ENCODE data around the gene CDS1.

CDS1 gene

GRCh38 chr4:84673475-84674240, 90.7 kb downstream of the CDS1 start:
- Histone ChIP-seq H3K79me2 (no peaks in the 10 kb centered on the region), H3K9ac (no peak overlapping the region), H2AFZ (no peak overlapping the region), H3K9me3 (ENCODE audit: control insufficient read depth, low read length) (no peaks in the 10 kb centered on the region), H3K4me3 (ENCODE audit: low read depth, low read length) (no peak overlapping the region), H3K4me1 (peaks cover 4% of the 10 kb centered on the region), H3K4me2 (ENCODE audit: low read length) (no peak overlapping the region), H3K36me3 (ENCODE audit: control insufficient read depth, insufficient read depth, low read length) (no peaks in the 10 kb centered on the region), H3K27ac (no peak overlapping the region), H3K27me3 (ENCODE audit: control insufficient read depth, insufficient read depth, low read length) (no peaks in the 10 kb centered on the region)
- TF ChIP-seq, protein P1, sequence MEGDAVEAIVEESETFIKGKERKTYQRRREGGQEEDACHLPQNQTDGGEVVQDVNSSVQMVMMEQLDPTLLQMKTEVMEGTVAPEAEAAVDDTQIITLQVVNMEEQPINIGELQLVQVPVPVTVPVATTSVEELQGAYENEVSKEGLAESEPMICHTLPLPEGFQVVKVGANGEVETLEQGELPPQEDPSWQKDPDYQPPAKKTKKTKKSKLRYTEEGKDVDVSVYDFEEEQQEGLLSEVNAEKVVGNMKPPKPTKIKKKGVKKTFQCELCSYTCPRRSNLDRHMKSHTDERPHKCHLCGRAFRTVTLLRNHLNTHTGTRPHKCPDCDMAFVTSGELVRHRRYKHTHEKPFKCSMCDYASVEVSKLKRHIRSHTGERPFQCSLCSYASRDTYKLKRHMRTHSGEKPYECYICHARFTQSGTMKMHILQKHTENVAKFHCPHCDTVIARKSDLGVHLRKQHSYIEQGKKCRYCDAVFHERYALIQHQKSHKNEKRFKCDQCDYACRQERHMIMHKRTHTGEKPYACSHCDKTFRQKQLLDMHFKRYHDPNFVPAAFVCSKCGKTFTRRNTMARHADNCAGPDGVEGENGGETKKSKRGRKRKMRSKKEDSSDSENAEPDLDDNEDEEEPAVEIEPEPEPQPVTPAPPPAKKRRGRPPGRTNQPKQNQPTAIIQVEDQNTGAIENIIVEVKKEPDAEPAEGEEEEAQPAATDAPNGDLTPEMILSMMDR (IDR thresholded peaks at IDR 0.05), result no peak

DNA sequence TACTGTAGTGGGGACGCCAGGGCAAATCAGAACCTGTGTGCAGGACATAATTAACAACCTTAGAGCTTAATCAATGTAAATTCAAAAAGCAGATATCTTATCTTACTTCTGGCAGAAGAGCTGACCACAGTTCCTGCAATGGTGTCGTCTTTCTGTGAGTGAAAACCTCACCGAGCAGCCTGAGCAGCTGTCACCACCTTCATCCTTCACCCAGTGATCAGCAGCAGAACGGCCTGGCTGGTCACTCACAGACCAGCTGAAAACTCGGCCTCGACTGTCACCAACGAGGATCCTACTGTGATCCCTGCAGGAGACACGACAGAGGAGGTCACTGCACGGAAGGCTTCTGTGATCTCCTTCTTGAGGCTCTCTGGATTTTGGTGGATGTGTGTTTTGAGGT, 94.2 kb downstream of the CDS1 start:
- Histone ChIP-seq H3K4me2 (ENCODE audit: low read length) (no peak overlapping the region), H3K79me2 (no peaks in the 10 kb centered on the region), H3K4me3 (ENCODE audit: low read depth, low read length) (no peak overlapping the region), H3K27me3 (ENCODE audit: control insufficient read depth, insufficient read depth, low read length) (no peaks in the 10 kb centered on the region), H3K27ac (no peak overlapping the region), H3K36me3 (ENCODE audit: control insufficient read depth, insufficient read depth, low read length) (no peaks in the 10 kb centered on the region), H3K9me3 (ENCODE audit: control insufficient read depth, low read length) (no peaks in the 10 kb centered on the region), H2AFZ (no peak overlapping the region), H3K4me1 (peaks cover 4% of the 10 kb centered on the region), H3K9ac (no peak overlapping the region)
- TF ChIP-seq, protein P1 (IDR thresholded peaks at IDR 0.05), result no peak

DNA sequence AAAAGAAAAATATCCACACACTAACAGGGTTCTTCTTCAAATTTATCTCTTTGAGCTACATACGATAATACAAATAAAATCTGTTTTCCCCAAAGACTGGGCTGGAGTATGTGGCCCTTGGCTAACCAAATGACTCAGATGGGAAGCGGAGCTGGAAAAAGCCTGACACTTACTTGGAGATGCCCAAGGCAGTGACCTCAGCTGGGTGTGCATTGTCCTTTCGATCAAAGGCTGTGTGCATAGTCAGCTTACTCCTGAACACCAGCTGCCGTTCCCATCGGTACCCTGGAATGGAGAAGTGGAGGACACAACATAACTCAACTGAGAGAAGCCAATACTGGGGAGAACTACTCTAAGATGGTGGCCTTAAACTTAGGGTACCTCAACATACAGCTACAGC, 95.1 kb downstream of the CDS1 start:
- no peak overlapping the region for H3K4me2 ChIP-seq (ENCODE audit: low read length)
- no peaks in the 10 kb centered on the region for H3K9me3 ChIP-seq (ENCODE audit: control insufficient read depth, low read length)
- H3K79me2 ChIP-seq, result no peaks in the 10 kb centered on the region
- H3K27ac ChIP-seq, result no peak overlapping the region
- no peak overlapping the region for H3K4me3 ChIP-seq (ENCODE audit: low read depth, low read length)
- H3K27me3 ChIP-seq (ENCODE audit: control insufficient read depth, insufficient read depth, low read length), result no peaks in the 10 kb centered on the region
- no peak overlapping the region for H2AFZ ChIP-seq
- TF ChIP-seq, protein P1 (IDR thresholded peaks at IDR 0.05), result no peak
- no peak overlapping the region for H3K9ac ChIP-seq
- H3K36me3 ChIP-seq (ENCODE audit: control insufficient read depth, insufficient read depth, low read length), result no peaks in the 10 kb centered on the region
- H3K4me1 ChIP-seq, result peaks cover 4% of the 10 kb centered on the region

DNA sequence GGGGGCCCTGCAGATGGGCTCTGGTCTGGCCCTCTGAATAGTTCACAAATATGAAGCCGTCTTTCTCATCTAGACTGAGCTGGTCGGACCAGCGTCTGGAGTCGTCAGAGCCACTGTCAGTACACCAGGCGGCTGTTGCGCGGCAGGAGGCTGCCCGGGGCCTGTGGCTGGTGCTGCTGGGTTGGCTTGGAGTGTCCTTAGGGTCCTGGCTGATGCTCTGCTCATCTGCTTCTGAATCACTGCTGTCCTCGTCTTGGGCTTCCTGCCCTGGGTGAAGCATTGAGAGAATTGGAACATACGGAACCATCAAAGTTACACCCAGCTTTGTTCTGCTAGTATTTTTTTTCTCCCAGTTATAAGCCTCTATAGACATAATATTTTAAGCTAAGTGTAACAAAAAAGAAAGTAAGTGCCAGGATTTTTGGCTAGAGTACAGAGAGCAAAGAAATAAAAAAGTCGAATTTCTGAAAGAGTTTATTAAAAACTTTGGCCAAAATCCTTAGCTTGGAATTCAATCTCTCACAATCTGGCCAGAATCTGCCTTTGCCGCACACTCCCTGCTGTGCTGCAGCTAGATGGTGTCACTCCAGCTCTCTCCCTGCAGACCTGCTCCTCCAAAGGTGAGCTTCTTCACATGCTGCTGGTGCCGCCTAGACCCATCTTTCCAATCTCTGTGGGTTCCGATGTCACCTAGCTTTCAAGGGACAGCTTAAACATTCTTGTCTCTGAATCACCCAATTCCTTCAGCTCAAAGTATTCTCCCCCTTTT, 96.2 kb downstream of the CDS1 start:
- Histone ChIP-seq H3K27me3 (ENCODE audit: control insufficient read depth, insufficient read depth, low read length) (no peaks in the 10 kb centered on the region), H3K27ac (no peak overlapping the region), H3K4me2 (ENCODE audit: low read length) (no peak overlapping the region), H3K4me3 (ENCODE audit: low read depth, low read length) (no peak overlapping the region), H3K9me3 (ENCODE audit: control insufficient read depth, low read length) (no peaks in the 10 kb centered on the region), H3K9ac (no peak overlapping the region), H2AFZ (no peak overlapping the region), H3K36me3 (ENCODE audit: control insufficient read depth, insufficient read depth, low read length) (no peaks in the 10 kb centered on the region), H3K4me1 (peaks cover 4% of the 10 kb centered on the region), H3K79me2 (no peaks in the 10 kb centered on the region)
- TF ChIP-seq, protein P1 (IDR thresholded peaks at IDR 0.05), result no peak

Measured in parathyroid adenoma (tissue), 2 donors.